Testis (tissue), 2 donors: ENCODE results near the gene HIPK4.

ENCODE experiments used
- POLR2A ChIP-seq: fragments of 450-650 bp; IDR thresholded peaks from one replicate; pipeline ENCODE4 v1.6.1; 2017; ENCODE audit warnings: antibody characterized with exemption, mild to moderate bottlenecking, moderate library complexity
- TF ChIP-seq, protein P1 (sequence below), 3 experiments: fragments of 450-650 bp in 2 of 3; fragments of 200-600 bp in 1 of 3; sonication (generic) in 1 of 3; IDR thresholded peaks; one replicate each; pipeline ENCODE4 v1.5.1; 2016 to 2019; ENCODE audit warnings: antibody characterized with exemption in 3 of 3, mild to moderate bottlenecking in 2 of 3, moderate library complexity in 1 of 3

DNA sequence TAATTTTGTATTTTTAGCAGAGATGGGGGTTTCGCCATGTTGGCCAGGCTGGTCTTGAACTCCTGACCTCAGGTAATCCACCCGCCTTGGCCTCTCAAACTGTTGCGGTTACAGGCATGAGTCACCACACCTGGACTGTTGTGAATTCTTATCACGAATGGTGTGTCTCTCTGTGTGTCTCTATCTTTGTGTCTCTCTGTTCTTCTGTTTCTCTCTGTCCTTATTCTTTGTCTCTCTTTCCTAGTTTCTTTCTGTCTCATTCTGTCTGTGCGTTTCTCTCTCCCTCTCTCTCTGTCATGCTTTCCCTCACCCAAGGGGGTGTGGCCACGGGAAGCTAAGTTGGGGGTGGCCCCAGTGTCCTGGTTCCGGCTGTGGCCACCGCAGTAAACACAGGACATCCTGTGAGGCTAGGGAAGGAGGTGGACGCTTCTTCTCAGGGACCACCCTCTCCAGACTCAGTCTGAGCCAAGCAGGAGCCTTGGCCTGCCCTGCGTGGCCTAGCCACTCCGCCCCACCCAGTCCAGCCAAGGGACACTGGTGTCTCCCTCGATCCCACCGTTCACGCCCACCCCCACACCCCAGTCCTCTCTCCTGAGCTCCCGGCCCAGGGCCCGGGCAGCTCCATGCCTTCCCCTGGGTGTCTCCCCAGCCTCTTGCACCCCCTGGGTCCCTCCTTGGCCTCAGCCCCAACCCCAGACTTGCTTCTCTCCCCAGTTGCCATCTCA lies 27.1 kb upstream of the HIPK4 start:
- TF ChIP-seq POLR2A, result no peak
- TF ChIP-seq, protein P1, sequence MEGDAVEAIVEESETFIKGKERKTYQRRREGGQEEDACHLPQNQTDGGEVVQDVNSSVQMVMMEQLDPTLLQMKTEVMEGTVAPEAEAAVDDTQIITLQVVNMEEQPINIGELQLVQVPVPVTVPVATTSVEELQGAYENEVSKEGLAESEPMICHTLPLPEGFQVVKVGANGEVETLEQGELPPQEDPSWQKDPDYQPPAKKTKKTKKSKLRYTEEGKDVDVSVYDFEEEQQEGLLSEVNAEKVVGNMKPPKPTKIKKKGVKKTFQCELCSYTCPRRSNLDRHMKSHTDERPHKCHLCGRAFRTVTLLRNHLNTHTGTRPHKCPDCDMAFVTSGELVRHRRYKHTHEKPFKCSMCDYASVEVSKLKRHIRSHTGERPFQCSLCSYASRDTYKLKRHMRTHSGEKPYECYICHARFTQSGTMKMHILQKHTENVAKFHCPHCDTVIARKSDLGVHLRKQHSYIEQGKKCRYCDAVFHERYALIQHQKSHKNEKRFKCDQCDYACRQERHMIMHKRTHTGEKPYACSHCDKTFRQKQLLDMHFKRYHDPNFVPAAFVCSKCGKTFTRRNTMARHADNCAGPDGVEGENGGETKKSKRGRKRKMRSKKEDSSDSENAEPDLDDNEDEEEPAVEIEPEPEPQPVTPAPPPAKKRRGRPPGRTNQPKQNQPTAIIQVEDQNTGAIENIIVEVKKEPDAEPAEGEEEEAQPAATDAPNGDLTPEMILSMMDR (IDR thresholded peaks at IDR 0.05), result no peak
